Mononuclear cell (primary cell): ENCODE measurements around the gene DAZAP2. TPM values are rescaled to one million over a fixed set of nuclear protein-coding genes. Genes with fewer than 3 reads are reported as not detected.
A peak's percentile ranks its signal among the peaks of the same experiment; 100 is the strongest.
"Not testable (repeated sequence)": the region's sequence is repeated elsewhere in the genome, so short reads cannot be mapped to it uniquely, and the experiment has no call there.

Experiments
- H3K27me3 ChIP-seq: 2 replicates; pipeline ENCODE4 v1.6.0; 2011; ENCODE audit warnings: low read length, control low read depth; ENCODE audit not compliant: insufficient read depth
- H3K4me1 ChIP-seq: 2 replicates; pipeline ENCODE4 v1.5.1; 2011; ENCODE audit warnings: mild to moderate bottlenecking, low read length, control low read depth; ENCODE audit not compliant: insufficient read depth
- H3K4me3 ChIP-seq: 2 replicates; pipeline ENCODE4 v1.5.1; 2011; ENCODE audit warnings: mild to moderate bottlenecking, low read length, moderate library complexity
- H3K9me3 ChIP-seq: 2 replicates; pipeline ENCODE4 v1.5.1; 2011; ENCODE audit warnings: low read depth, mild to moderate bottlenecking, control low read depth, low read length
- total RNA-seq: library from RNA; depleted of rRNA; stranded (reverse); fragments of >200 nt; gene quantifications from one replicate; pipeline ENCODE4 v1.2.3, GENCODE V29; 2012

Gene DAZAP2
- total RNA-seq, 1 donor: 779 TPM

DNA sequence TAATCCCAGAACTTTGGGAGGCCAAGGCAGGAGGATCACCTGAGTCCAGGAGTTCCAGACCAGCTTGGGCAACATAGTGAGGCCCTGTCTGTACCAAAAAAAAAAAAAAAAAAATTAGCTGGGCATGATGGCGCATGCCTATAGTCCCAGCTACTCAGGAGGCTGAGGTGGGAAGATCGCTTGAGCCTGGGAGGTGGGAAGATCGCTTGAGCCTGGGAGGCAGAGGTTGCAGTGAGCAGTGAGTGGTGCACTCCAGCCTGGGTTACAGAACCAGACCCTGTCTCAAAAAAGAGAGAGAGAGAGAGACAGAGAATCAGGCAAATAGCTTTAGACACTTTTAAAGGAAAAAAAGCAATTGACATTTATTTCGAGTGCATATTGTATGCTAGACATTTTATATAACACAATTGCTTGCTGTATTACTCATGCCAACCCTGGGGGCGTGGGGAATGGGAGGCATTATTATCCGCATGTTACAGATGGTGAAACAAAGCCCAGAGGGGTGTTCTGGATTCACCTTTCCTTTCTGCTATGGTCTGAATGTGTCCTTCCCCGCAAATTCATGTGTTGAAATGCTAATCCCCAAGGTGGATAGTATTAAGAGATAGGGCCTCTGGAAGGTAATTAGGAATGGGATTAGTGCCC is 30.5 kb upstream of the DAZAP2 start:
- H3K27me3 ChIP-seq: no peaks in the 10 kb centered on the region
- no peaks in the 10 kb centered on the region for H3K9me3 ChIP-seq
- no peaks in the 10 kb centered on the region for H3K4me1 ChIP-seq
- no peak overlapping the region for H3K4me3 ChIP-seq

DNA sequence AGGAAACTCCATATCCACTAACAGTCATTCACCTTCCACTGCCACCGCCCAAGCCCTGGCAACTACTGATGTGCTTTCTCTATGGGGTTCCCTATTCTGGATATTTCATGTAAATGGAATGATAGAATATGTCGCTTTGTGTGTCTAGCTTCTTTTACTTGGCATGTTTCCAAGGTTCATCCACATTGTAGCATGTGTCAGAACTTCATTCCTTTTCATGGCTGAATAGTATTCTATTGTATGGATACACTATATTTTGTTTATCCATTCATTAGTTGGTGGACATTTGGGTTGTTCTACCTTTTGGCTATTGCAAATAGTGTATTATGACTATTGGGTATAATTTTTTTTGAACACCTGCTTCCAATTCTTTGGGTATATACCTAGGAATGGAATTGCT is 29.4 kb upstream of the DAZAP2 start:
- Histone ChIP-seq H3K4me3 (no peak overlapping the region), H3K27me3 (no peaks in the 10 kb centered on the region), H3K4me1 (no peaks in the 10 kb centered on the region), H3K9me3 (no peaks in the 10 kb centered on the region)

DNA sequence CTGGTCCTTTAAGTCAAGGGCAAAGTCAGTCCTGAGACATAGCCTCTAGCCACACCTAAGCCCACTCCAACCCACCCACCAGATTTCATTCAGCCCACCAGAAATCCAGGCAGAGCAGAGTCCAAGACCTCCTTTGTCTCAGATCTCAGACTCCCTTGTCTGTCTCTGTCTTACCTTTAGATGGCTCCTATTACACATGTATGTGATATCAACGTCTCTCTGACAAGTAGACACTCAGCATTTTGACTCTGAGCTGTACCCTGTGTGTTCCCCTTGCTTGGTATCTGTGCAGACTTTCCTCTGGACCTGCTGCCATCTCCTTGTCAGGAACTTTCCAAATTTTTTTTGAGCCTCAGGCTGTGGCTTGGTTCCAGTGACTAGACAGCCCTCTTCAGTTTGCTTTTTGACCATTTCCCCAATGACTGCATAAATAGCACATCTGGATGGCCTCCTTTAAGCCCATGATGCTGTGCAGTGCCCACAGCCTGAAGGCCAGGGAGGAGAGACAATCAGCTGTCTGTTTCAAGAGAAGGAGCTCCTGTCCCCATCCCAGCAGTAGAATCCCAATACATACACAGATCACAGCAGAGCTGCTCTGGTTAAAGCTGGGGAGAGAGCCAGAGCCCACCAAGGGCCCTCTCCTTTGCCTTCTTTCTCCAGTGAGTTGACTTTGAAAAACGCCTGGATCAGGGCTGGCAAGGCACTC is 27.8 kb upstream of the DAZAP2 start:
- no peaks in the 10 kb centered on the region for H3K9me3 ChIP-seq
- H3K4me1 ChIP-seq: no peaks in the 10 kb centered on the region
- no peak overlapping the region for H3K4me3 ChIP-seq
- no peaks in the 10 kb centered on the region for H3K27me3 ChIP-seq

DNA sequence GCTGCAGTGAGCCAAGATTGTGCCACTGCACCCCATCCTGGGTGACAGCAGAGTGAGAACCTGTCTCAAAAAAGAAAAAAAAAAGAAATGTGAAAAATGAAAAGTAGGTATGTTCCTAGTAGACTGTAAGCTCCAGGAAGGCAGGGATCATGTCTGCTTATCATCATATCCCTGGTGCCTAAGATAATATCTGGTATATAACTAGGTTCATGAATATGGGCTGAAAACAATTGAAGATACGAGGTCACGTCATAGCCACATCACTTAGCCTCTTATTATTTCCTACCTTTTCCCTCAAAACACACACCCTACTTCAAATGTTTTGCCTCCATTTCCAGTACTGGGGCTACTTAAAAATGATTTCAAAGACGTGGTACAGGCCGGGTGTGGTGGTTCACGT is 23.7 kb upstream of the DAZAP2 start:
- peaks cover 20% of the 10 kb centered on the region for H3K4me1 ChIP-seq
- H3K9me3 ChIP-seq: no peaks in the 10 kb centered on the region
- no peak overlapping the region for H3K4me3 ChIP-seq
- no peaks in the 10 kb centered on the region for H3K27me3 ChIP-seq

DNA sequence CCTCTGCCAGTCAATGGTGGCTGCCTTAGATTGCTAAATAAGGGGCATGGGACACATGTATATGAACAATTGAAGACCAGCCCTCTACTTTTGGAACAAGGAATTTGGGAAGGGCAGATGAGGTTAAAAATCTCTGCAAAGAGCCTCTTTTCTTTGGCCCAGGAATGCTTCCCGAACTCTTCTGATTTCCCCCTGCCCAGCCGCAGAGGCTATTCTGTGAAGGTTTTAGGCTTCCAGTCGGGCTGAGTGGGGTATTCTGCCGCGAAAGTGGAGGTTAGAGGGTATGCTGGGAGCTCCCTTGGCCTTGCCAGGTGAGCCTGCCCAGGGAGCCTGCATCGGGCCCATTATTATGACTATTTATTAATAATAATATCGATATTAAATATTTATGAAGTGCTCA is 22.0 kb upstream of the DAZAP2 start:
- Histone ChIP-seq H3K4me1 (peaks cover 20% of the 10 kb centered on the region), H3K27me3 (no peaks in the 10 kb centered on the region), H3K4me3 (peak overlapping the region; percentile 86)

DNA sequence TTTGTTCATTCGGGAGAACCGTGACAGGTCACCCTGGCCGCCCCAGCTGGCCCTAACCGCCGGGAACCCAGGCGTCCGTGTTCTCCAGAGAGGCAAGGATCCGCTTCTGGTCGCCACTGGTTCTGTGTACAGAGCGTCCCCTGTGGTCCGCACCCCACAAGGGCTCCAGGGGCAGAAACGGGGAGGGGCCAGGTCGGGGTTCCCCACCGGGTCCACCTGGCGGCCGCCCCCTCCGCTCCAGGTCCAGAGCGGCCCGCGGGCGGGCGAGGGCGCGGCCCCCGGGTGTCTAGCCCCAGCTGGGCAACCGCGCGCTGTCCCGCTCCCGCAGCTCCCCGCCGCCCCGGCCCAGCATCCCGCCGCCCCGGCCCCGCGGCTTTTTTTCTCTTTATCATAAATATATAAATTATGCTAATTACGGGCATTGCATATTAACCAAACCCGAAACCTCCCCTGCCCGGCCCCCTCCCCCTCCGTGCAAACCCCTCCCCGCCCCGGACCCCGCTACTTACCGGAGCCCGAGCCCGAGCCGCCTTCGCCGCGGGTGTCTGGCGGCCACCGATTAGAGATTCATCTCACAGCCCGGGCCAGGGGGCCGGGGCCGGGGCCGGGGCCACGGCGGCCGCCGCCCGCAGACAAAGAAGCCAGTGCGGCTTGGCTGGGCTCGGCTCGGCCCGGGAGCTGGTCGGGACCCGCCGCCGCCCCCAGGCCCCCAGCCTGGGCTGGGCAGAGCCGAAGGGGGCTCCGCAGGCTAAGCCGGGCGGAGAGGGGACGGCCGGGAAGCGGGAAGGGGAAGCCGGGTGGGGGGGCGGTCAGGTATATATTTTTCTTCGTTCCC is 21.3 kb upstream of the DAZAP2 start:
- no peaks in the 10 kb centered on the region for H3K9me3 ChIP-seq
- H3K4me3 ChIP-seq: peak overlapping the region; percentile 86
- H3K4me1 ChIP-seq: peaks cover 20% of the 10 kb centered on the region
- H3K27me3 ChIP-seq: no peaks in the 10 kb centered on the region

More for the DNA sequence above, 22.0 kb upstream of the DAZAP2 start:
- no peaks in the 10 kb centered on the region for H3K9me3 ChIP-seq

DNA sequence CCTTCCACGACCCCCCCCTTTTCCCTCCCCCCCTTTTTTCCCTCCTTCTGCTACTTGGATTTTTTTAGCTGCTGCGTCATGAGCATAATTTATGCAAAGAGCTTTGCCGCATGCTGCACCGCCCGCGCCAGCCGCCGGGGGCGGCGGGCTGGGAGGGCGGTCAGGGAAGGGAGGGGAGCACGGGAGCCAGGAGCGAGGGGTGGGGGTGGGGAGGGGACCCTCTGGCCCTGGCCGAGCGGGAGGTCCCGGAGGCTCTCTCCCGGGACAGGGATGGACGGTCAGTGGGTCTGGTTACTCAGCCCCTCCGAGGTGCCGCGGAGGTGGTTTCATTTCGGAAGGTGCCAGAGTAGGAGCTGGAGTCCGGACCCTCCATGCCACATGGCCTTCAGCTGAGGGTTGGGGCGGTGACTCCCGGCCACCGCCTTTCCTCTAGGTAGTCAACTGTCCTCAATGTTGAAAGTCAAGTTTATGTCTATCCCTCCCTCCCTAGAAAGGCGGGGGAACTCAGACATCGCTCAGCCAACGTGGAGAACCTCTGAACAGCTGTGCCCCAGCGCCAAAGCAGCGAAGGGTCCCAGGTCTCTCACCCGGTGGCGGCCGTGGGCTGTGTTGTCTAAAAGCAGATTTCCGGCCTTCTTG is 20.5 kb upstream of the DAZAP2 start, which contains the start of gene POU6F1:
TSS of gene POU6F1 (minus strand) at position 95 of the 639 bp plus-strand sequence. CDS start 11,226 bp downstream, outside the sequence.
- H3K4me3 ChIP-seq: peak within 1 kb of the TSS; percentile 86
- peaks cover 20% of the 10 kb centered on the region for H3K4me1 ChIP-seq
- H3K27me3 ChIP-seq: no peaks in the 10 kb centered on the region
- no peaks in the 10 kb centered on the region for H3K9me3 ChIP-seq

DNA sequence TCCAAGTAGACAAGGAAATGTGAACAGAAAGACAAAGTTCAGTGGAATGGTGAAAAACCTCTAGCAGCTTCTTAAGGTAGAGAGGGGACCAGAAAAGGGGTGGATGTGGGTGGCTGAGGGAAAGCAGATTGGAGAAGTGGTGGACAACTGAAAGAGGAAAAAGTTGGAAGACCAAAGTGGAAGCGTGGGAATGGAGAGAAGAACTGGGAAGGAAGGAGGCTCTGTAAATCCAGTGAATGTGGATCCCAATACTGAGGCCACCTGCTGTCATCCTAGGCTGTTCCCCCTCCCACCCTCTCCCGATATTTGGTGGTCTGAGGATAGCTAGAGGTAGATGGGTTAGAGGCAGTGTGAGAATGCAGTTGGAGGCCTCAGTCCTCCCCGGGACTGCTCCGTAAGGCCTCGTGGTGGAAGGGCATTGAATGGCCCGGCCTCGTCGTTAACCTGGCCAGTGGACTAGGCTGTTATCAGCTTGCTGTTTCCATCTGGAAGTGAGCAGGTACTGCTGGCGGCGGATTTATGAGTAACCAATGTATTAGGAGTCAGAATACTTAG is 19.9 kb upstream of the DAZAP2 start:
- peaks cover 20% of the 10 kb centered on the region for H3K4me1 ChIP-seq
- H3K9me3 ChIP-seq: no peaks in the 10 kb centered on the region
- no peaks in the 10 kb centered on the region for H3K27me3 ChIP-seq
- peak overlapping the region; percentile 86 for H3K4me3 ChIP-seq

DNA sequence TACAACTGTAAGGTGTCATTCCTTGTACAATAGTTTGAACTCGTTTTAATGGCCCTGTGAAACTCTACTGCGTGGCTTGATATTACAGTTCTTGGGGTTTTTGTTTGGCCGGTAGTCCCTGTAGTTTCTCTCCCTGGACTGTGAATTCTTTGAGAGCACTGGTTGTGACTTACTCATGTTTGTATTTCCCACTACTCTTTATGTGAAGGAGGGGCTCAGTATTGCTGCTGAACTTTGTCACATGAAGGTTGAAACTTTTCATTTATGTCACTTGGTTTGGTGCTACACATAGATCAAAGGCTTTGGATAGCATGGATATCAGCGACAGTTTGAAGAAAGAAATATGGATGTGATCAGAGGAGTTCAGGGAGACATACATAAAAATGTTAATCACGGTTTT is 19.3 kb upstream of the DAZAP2 start:
- peaks cover 20% of the 10 kb centered on the region for H3K4me1 ChIP-seq
- H3K27me3 ChIP-seq: no peaks in the 10 kb centered on the region
- H3K4me3 ChIP-seq: no peak overlapping the region
- H3K9me3 ChIP-seq: no peaks in the 10 kb centered on the region

DNA sequence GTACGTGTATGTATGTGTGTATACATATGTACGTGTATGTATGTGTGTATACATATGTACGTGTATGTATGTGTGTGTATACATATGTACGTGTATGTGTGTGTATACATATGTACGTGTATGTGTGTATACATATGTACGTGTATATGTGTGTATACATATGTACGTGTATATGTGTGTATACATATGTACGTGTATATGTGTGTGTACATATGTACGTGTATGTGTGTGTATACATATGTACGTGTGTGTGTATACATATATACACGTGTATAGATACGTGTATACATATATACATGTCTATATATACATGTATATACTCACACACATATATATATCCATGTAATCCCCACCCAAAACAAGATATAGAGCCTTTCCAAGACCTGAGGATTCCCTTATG is 18.8 kb upstream of the DAZAP2 start:
- H3K4me1 ChIP-seq: peaks cover 20% of the 10 kb centered on the region
- H3K4me3 ChIP-seq, H3K27me3 ChIP-seq, H3K9me3 ChIP-seq: not testable (repeated sequence)

DNA sequence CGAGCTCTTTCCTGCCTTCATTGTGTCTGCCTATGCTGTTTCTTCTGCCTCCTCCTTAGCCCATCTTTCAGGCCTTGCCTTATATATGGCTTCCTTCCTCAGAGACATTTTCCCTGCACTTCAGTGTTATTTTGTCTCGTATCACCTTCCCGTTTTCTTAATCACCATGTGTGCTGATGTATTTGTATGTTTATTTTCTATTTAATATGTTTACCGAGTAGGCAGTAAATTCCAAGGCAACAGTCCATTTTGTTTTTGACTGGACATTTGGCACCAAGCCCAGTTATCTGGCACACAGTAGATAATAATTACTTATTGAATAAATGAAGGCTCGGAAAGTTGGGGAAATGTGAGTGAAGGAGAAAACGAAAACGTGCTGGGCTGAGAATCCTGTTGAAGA is 16.2 kb upstream of the DAZAP2 start:
- H3K27me3 ChIP-seq: no peaks in the 10 kb centered on the region
- H3K4me1 ChIP-seq: peaks cover 12% of the 10 kb centered on the region
- H3K4me3 ChIP-seq: no peak overlapping the region
- H3K9me3 ChIP-seq: no peaks in the 10 kb centered on the region

DNA sequence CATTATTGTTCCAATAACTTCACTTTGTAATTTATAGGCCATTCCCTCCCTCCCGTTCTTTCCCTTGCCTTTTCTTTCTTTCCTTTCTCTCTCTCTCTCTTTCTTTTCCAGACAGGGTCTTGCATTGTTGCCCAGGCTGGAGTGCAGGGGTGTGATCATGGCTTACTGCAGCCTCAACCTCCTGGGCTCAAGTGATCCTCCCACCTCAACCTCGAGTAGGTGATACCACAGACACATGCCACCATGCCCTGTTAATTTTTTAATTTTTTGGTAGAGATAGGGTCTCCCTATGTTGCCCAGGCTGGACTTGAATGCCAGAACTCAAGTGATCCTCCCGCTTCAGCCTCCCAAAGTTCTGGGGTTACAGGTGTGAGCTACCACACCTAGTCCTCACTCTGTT is 14.0 kb upstream of the DAZAP2 start:
- Histone ChIP-seq H3K27me3 (no peaks in the 10 kb centered on the region), H3K4me3 (no peak overlapping the region), H3K9me3 (no peaks in the 10 kb centered on the region), H3K4me1 (no peaks in the 10 kb centered on the region)

DNA sequence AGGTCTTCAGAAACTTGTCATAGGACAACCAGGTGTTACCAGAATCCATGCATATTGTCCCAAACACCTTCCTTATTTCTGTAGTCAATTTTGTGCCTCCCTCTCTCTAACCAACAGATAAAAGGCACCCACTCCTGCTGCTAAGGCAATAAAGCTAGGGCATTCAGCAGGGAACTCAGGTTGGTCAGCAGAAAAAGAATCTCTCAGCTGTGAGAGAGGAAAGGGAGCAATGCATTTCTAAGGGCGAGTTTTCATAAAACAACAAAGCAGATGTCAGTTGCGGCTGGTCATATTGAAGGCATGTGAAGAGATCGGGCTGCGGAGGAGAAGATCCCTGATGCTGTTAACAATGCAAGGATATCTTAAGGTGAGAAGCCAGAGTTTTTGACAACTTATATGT is 13.4 kb upstream of the DAZAP2 start:
- no peaks in the 10 kb centered on the region for H3K9me3 ChIP-seq
- H3K27me3 ChIP-seq: no peaks in the 10 kb centered on the region
- H3K4me1 ChIP-seq: no peaks in the 10 kb centered on the region
- no peak overlapping the region for H3K4me3 ChIP-seq

DNA sequence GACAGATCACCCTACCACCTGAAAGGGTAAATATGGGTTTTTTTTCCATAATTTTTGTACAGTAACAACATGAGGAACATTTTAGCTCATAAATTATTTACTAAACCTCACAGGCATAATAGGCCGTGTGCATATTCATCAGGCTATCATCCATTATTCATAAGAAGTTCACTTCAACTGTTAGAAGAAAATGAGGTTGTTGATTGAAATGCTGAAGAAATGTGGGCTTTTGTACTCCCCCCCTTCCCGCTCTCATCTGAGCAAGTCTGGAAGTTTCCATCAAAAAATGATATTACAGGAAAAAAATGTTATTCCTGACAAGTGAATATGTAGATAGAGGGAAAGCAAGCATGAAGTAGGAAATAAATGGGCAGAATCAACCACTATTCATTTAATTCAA is 12.9 kb upstream of the DAZAP2 start:
- Histone ChIP-seq H3K4me1 (no peaks in the 10 kb centered on the region), H3K9me3 (no peaks in the 10 kb centered on the region), H3K4me3 (no peak overlapping the region), H3K27me3 (no peaks in the 10 kb centered on the region)

DNA sequence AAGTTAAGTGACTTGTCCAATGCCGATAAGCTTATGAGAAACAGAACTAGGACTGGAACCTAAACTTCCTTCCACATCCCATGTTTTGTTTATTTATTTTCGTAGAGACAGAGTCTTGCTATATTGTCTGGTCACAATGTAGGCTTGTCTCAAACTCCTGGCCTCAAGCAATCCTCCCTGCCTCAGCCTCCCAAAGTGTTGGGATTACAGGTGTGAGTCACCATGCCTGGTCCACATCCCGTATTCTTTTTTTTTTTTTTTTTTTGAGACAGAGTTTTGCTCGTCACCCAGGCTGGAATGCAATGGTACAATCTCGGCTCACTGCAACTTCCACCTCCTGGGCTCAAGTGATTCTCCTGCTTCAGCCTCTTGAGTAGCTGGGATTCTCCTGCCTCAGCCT is 11.5 kb upstream of the DAZAP2 start:
- not testable (repeated sequence) for H3K4me1 ChIP-seq

More for the DNA sequence above, 11.5 kb upstream of the DAZAP2 start:
- H3K9me3 ChIP-seq, H3K27me3 ChIP-seq, H3K4me3 ChIP-seq: not testable (repeated sequence)
